Fibroblast of lung (primary cell): ENCODE data around the gene ADAMTS10. TPM values are rescaled to one million over a fixed set of nuclear protein-coding genes. Genes with fewer than 3 reads are reported as not detected.

ENCODE experiments used
- DNase-seq, 2 donors: peaks; one replicate each; pipeline versions ENCODE4 v3.0.0 to v3.0.0-alpha.2; 2010; ENCODE audit warnings: low read depth in 2 of 2
- H2AFZ ChIP-seq: 2 replicates; pipeline ENCODE4 v1.5.1; 2012; ENCODE audit warnings: low read length, control low read depth, inconsistent platforms
- H3K27ac ChIP-seq: 2 replicates; pipeline ENCODE4 v1.5.1; 2011; ENCODE audit warnings: low read length, control low read depth; ENCODE audit not compliant: insufficient read depth
- H3K27me3 ChIP-seq: 2 replicates; pipeline ENCODE4 v1.5.1; 2011; ENCODE audit warnings: mild to moderate bottlenecking, low read length; ENCODE audit not compliant: control insufficient read depth, insufficient read depth
- H3K36me3 ChIP-seq: 2 replicates; pipeline ENCODE4 v1.5.1; 2011; ENCODE audit warnings: low read length; ENCODE audit not compliant: control insufficient read depth, insufficient read depth
- H3K4me1 ChIP-seq: 2 replicates; pipeline ENCODE4 v1.5.1; 2011; ENCODE audit warnings: low read length; ENCODE audit not compliant: control insufficient read depth, insufficient read depth; ENCODE audit errors: extremely low read depth
- H3K4me2 ChIP-seq: 2 replicates; pipeline ENCODE4 v1.5.1; 2011; ENCODE audit warnings: low read length, control low read depth; ENCODE audit not compliant: insufficient read depth; ENCODE audit errors: extremely low read depth
- H3K4me3 ChIP-seq, 4 experiments: fragments of 200-600 bp in 1 of 4; sonication (generic) in 1 of 4; replicated peaks in 1 of 4; 2 replicates each; pipeline ENCODE4 v1.5.1; 2011 to 2016; ENCODE audit warnings: low read length in 4 of 4, low read depth in 3 of 4, mild to moderate bottlenecking in 3 of 4, control low read depth in 2 of 4, inconsistent platforms in 1 of 4, mixed read lengths in 1 of 4; ENCODE audit not compliant: insufficient read depth in 1 of 4; ENCODE audit errors: control extremely low read depth in 1 of 4
- H3K79me2 ChIP-seq: 2 replicates; pipeline ENCODE4 v1.5.1; 2012; ENCODE audit warnings: mild to moderate bottlenecking, low read length, inconsistent platforms; ENCODE audit not compliant: control insufficient read depth, insufficient read depth
- H3K9ac ChIP-seq: 2 replicates; pipeline ENCODE4 v1.5.1; 2011; ENCODE audit warnings: mild to moderate bottlenecking, low read length, control low read depth; ENCODE audit not compliant: insufficient read depth
- H3K9me3 ChIP-seq: 2 replicates; pipeline ENCODE4 v1.5.1; 2012; ENCODE audit warnings: low read depth, low read length; ENCODE audit not compliant: control insufficient read depth, insufficient read depth
- H4K20me1 ChIP-seq: 2 replicates; pipeline ENCODE4 v1.5.1; 2011; ENCODE audit warnings: low read length; ENCODE audit not compliant: control insufficient read depth, insufficient read depth; ENCODE audit errors: extremely low read depth
- CTCF ChIP-seq, 2 donors: IDR thresholded peaks in 1 of 2; conservative IDR thresholded peaks in 1 of 2; 1 replicate in 1 of 2; 2 replicates in 1 of 2; pipeline ENCODE4 v1.5.1; 2011 to 2012; ENCODE audit warnings: low read length in 2 of 2, control low read depth in 1 of 2, inconsistent platforms in 1 of 2, low read depth in 1 of 2, mild to moderate bottlenecking in 1 of 2
- EZH2 ChIP-seq: IDR thresholded peaks from 2 replicates; pipeline ENCODE4 v1.5.1; 2012; ENCODE audit warnings: low read length, control low read depth, mild to moderate bottlenecking; ENCODE audit errors: missing control alignments
- polyA plus RNA-seq, 2 donors: library from polyadenylated mRNA; depleted of rRNA in 1 of 2; stranded (reverse) in 1 of 2; unstranded in 1 of 2; fragments of >200 nt; gene quantifications; 2 replicates each; pipeline ENCODE4 v1.2.1, GENCODE V29; 2011 to 2012; ENCODE audit warnings: missing spikeins in 1 of 2
- total RNA-seq: library from RNA; depleted of rRNA; stranded (reverse); fragments of >200 nt; gene quantifications from 2 replicates; pipeline ENCODE4 v1.2.1, GENCODE V29; 2014

Gene ADAMTS10
- total and polyA plus RNA-seq, 2 donors (not counting 1 experiment from before 2014, with no cell fraction given) = 2.0 to 11.2 TPM

GRCh38 chr19:8614455-8614854, 3.9 kb upstream of the ADAMTS10 start:
- Histone ChIP-seq H3K79me2 (no peaks in the 10 kb centered on the region), H4K20me1 (no peaks in the 10 kb centered on the region), H3K4me3 (no peak overlapping the region), H3K9me3 (no peaks in the 10 kb centered on the region), H3K4me2 (no peak overlapping the region), H3K4me1 (peaks cover 4% of the 10 kb centered on the region), H3K27ac (no peak overlapping the region), H3K36me3 (no peaks in the 10 kb centered on the region), H2AFZ (no peak overlapping the region), H3K9ac (no peak overlapping the region), H3K27me3 (no peaks in the 10 kb centered on the region)
- TF ChIP-seq EZH2 (no peak), CTCF (conservative IDR thresholded peaks at IDR 0.05 in 1 of 2, IDR thresholded peaks at IDR 0.05 in 1 of 2; ENCODE audit: low read depth in 1 of 2, low read length in 2 of 2) (no peak)
- DNase-seq = no peak

DNA sequence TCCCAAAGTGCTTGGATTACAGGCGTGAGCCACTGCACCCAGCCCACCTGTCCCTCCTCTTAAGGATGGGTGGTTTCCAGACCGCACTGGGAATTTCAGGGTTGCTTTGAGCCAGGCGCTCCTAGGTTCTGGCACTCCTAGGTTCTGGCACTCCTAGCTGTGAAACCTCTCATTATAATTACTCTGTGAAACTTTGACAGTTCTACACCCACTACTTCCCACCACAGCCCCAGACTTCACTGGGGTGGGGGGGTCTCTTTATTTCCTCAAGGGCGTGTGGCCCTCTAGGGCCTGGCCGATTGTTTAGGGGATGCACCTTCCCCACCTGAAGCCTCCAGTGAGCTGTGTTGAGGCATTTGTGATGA, 2.3 kb upstream of the ADAMTS10 start:
- TF ChIP-seq CTCF (conservative IDR thresholded peaks at IDR 0.05 in 1 of 2, IDR thresholded peaks at IDR 0.05 in 1 of 2; ENCODE audit: low read depth in 1 of 2, low read length in 2 of 2) (no peak), EZH2 (no peak)
- Histone ChIP-seq H3K27ac (no peak overlapping the region), H3K4me3 (no peak overlapping the region), H4K20me1 (no peaks in the 10 kb centered on the region), H3K9me3 (no peaks in the 10 kb centered on the region), H3K4me1 (peaks cover 7% of the 10 kb centered on the region), H3K9ac (no peak overlapping the region), H3K36me3 (no peaks in the 10 kb centered on the region), H3K79me2 (no peaks in the 10 kb centered on the region), H2AFZ (no peak overlapping the region), H3K4me2 (no peak overlapping the region), H3K27me3 (no peaks in the 10 kb centered on the region)
- DNase-seq = peak in 1 of 2 donors; percentile 31

GRCh38 chr19:8611877-8612806, 1.6 kb upstream of the ADAMTS10 start:
- peak; percentile 39 to 95 for DNase-seq
- TF ChIP-seq CTCF (conservative IDR thresholded peaks at IDR 0.05 in 1 of 2, IDR thresholded peaks at IDR 0.05 in 1 of 2; ENCODE audit: low read depth in 1 of 2, low read length in 2 of 2) (no peak), EZH2 (no peak)
- Histone ChIP-seq H4K20me1 (no peaks in the 10 kb centered on the region), H3K36me3 (no peaks in the 10 kb centered on the region), H3K4me3 (no peak overlapping the region), H3K9ac (no peak overlapping the region), H3K9me3 (no peaks in the 10 kb centered on the region), H3K27ac (no peak overlapping the region), H3K27me3 (no peaks in the 10 kb centered on the region), H3K79me2 (no peaks in the 10 kb centered on the region), H3K4me1 (peaks cover 7% of the 10 kb centered on the region), H2AFZ (no peak overlapping the region), H3K4me2 (no peak overlapping the region)
